SH-SY5Y (cell line): Measurements from ENCODE around the gene HFM1.

ENCODE experiments used
- GATA2 ChIP-seq: IDR thresholded peaks from 2 replicates; pipeline ENCODE4 v1.6.1; 2011; ENCODE audit warnings: mild to moderate bottlenecking, low read depth, low read length
- GATA3 ChIP-seq: IDR thresholded peaks from 2 replicates; pipeline ENCODE4 v1.6.1; 2011; ENCODE audit warnings: low read depth, mild to moderate bottlenecking, low read length, moderate library complexity

DNA sequence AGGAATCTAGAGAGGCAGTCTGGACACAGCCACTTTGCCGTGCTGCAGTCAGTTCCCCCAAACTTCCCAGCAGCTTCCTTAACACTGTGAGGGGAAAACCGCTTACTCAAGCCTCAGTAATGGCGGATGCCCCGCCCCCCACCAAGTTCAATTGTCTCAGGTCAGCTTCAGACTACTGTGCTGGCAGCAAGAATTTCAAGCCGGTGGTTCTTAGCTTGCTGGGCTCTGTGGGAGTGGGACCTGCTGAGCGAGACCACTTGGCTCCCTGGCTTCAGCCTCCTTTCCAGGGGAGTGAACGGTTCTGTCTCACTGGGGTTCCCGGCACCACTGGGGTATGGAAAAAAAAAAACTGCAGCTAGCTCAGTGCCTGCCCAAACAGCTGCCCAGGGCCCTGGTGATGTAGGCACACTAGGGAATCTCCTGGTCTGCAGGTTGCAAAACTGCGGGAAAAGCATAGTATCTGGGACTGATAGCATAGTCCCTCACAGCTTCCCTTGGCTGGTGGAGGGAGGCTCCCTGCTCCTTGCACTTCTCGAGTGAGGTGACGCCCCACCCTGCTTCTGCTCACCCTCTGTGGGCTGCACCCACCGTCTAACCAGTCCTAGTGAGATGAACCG, 23.7 kb upstream of the HFM1 start:
- TF ChIP-seq GATA2 (no peak), GATA3 (no peak)
